Measurements from ENCODE around the gene SLC9A4.

DNA sequence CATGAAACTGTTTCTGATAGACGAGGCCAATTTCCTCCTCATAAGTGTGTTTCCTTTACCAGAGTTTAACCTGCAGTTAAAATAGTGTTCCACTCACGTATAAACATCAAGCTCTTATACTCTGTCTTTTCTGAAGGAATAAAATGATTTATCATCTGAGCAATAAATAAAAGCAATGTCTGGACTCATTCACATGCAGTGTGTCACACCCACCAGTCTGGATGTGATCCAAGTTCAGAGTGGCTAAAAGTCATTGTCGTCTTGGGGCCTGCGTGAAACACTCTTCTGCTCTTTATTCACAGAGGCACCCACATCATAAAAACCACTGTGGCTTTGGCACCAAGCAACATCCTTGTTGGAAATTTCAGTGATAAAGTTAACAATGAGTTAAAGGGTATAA is 19.5 kb upstream of the SLC9A4 start:
- TF ChIP-seq EP300 (IDR thresholded peaks at IDR 0.05) (no peak), POLR2AphosphoS5 (IDR thresholded peaks at IDR 0.05) (no peak), POLR2A (IDR thresholded peaks at IDR 0.05) (no peak)
- TF ChIP-seq, protein P1, sequence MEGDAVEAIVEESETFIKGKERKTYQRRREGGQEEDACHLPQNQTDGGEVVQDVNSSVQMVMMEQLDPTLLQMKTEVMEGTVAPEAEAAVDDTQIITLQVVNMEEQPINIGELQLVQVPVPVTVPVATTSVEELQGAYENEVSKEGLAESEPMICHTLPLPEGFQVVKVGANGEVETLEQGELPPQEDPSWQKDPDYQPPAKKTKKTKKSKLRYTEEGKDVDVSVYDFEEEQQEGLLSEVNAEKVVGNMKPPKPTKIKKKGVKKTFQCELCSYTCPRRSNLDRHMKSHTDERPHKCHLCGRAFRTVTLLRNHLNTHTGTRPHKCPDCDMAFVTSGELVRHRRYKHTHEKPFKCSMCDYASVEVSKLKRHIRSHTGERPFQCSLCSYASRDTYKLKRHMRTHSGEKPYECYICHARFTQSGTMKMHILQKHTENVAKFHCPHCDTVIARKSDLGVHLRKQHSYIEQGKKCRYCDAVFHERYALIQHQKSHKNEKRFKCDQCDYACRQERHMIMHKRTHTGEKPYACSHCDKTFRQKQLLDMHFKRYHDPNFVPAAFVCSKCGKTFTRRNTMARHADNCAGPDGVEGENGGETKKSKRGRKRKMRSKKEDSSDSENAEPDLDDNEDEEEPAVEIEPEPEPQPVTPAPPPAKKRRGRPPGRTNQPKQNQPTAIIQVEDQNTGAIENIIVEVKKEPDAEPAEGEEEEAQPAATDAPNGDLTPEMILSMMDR (IDR thresholded peaks at IDR 0.05) = no peak
